CMK (cell line): ENCODE results near the gene PKDREJ.
A peak's percentile ranks its signal among the peaks of the same experiment; 100 is the strongest.
"Not testable (repeated sequence)": the region's sequence is repeated elsewhere in the genome, so short reads cannot be mapped to it uniquely, and the experiment has no call there.

Experiments
- DNase-seq: peaks from one replicate; pipeline ENCODE4 v3.0.0-alpha.2; 2010; ENCODE audit warnings: low read depth

The PKDREJ gene

GRCh38 chr22:46263216-46263590 is at the start of gene PKDREJ:
Gene PKDREJ (minus strand): TSS chr22:46263343. CDS start chr22:46263322, 21 bp downstream.
- DNase-seq: no peak

- not testable (repeated sequence) for DNase-seq
These were observed 49.7 kb upstream of the PKDREJ start for GRCh38 chr22:46312848-46313247.

- DNase-seq: no peak
These were observed 48.9 kb upstream of the PKDREJ start for GRCh38 chr22:46312056-46312455.

- no peak for DNase-seq
These were observed 46.5 kb upstream of the PKDREJ start for GRCh38 chr22:46309526-46310085.

GRCh38 chr22:46308283-46308988 is 45.3 kb upstream of the PKDREJ start:
- no peak for DNase-seq

- no peak for DNase-seq
These were observed 40.3 kb upstream of the PKDREJ start for GRCh38 chr22:46303347-46303965.

- DNase-seq: no peak
These were observed 37.3 kb upstream of the PKDREJ start for GRCh38 chr22:46300491-46300890.

GRCh38 chr22:46299101-46299500 is 36.0 kb upstream of the PKDREJ start:
- DNase-seq: no peak

GRCh38 chr22:46297151-46297812 is 34.1 kb upstream of the PKDREJ start:
- DNase-seq: no peak

GRCh38 chr22:46296257-46297150 is 33.4 kb upstream of the PKDREJ start, which contains the start of gene GTSE1:
Gene GTSE1 (plus strand): TSS chr22:46296870. CDS start chr22:46297401, 531 bp downstream.
- DNase-seq: peak; percentile 97

GRCh38 chr22:46295277-46295971 is 32.3 kb upstream of the PKDREJ start:
- no peak for DNase-seq

- DNase-seq: no peak
These were observed 31.6 kb upstream of the PKDREJ start for GRCh38 chr22:46294784-46295183.

- DNase-seq: no peak
These were observed 30.6 kb upstream of the PKDREJ start for GRCh38 chr22:46293577-46294260.

GRCh38 chr22:46292732-46293131 is 29.6 kb upstream of the PKDREJ start:
- DNase-seq: no peak

GRCh38 chr22:46292173-46292572 is 29.0 kb upstream of the PKDREJ start:
- no peak for DNase-seq

GRCh38 chr22:46290843-46291785 is 28.0 kb upstream of the PKDREJ start:
- DNase-seq: no peak

- no peak for DNase-seq
These were observed 27.1 kb upstream of the PKDREJ start for GRCh38 chr22:46290121-46290842.

- DNase-seq: no peak
These were observed 26.2 kb upstream of the PKDREJ start for GRCh38 chr22:46289244-46289891.
